ENCODE measurements around the gene ARHGAP23.

Gene ARHGAP23

DNA sequence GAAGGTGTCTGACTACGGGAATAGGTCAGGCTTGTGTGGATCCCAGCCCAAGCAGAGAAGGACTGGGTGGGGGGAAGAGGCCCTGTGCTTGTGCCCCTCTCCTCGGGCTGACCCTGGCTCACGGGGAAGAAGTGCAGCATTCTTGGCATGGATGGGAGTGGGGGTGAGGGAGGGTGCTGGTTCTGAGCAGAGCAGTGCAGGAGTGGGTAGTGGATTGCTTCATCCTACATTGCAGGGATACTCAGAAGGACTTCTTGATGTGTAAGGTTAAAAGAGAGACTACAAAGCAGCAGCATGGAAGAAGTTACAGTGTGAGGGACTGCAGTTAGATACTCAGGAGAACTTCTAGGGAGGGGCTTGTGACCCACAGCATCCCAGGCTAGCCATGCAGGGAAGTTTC lies 2.1 kb downstream of the ARHGAP23 start:
- Histone ChIP-seq H3K27ac (ENCODE audit: low read depth, low read length, poor library complexity, severe bottlenecking) (no peak overlapping the region), H3K9me2 (ENCODE audit: low read depth, low read length) (no peaks in the 10 kb centered on the region), H3K79me2 (ENCODE audit: insufficient read depth, low read length) (no peaks in the 10 kb centered on the region), H3K4me3 (ENCODE audit: low read depth, low read length, poor library complexity, severe bottlenecking) (no peak overlapping the region), H3K27me3 (ENCODE audit: insufficient read depth, low read length) (0 out of 2 replicates have a peak, but pooled peaks cover 5% of the 10 kb centered on the region), H3F3A (ENCODE audit: insufficient read depth, low read length) (no peaks in the 10 kb centered on the region), H2AFZ (ENCODE audit: low read length) (no peak overlapping the region), H3K9ac (ENCODE audit: low read length) (no peak overlapping the region), H4K20me1 (ENCODE audit: insufficient read depth, low read length) (no peaks in the 10 kb centered on the region), H3K4me1 (ENCODE audit: insufficient read depth, low read length, severe bottlenecking) (peaks cover 5% of the 10 kb centered on the region), H3K9me3 (ENCODE audit: low read length) (no peaks in the 10 kb centered on the region), H3K36me3 (ENCODE audit: insufficient read depth, low read length) (no peaks in the 10 kb centered on the region), H3K4me2 (ENCODE audit: low read length) (no peak overlapping the region)
- TF ChIP-seq, protein P1, sequence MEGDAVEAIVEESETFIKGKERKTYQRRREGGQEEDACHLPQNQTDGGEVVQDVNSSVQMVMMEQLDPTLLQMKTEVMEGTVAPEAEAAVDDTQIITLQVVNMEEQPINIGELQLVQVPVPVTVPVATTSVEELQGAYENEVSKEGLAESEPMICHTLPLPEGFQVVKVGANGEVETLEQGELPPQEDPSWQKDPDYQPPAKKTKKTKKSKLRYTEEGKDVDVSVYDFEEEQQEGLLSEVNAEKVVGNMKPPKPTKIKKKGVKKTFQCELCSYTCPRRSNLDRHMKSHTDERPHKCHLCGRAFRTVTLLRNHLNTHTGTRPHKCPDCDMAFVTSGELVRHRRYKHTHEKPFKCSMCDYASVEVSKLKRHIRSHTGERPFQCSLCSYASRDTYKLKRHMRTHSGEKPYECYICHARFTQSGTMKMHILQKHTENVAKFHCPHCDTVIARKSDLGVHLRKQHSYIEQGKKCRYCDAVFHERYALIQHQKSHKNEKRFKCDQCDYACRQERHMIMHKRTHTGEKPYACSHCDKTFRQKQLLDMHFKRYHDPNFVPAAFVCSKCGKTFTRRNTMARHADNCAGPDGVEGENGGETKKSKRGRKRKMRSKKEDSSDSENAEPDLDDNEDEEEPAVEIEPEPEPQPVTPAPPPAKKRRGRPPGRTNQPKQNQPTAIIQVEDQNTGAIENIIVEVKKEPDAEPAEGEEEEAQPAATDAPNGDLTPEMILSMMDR (IDR thresholded peaks at IDR 0.05; ENCODE audit: low read length), result no peak
- TF ChIP-seq EZH2 (IDR thresholded peaks at IDR 0.05; ENCODE audit: borderline replicate concordance, low read length), result no peak

DNA sequence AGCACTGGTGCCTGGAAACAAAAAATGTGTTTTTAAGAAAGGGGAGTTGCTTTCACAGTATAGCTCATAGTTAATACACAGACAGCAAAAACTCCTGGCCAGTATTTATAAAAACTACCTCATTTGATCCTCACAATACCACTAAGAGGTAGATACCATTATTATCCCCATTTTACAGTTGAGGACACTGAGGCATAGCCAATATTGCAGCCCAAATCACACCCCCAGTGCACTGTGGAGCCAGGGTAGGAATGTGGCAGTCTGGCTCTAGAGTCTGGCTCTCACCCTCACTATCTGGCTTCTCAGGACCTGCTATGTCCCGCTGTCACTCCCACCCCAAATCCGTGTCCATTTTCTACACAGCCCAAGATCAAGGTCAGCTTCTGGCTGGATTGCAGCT lies 2.6 kb downstream of the ARHGAP23 start:
- no peaks in the 10 kb centered on the region for H3F3A ChIP-seq (ENCODE audit: insufficient read depth, low read length)
- no peak overlapping the region for H2AFZ ChIP-seq (ENCODE audit: low read length)
- no peaks in the 10 kb centered on the region for H4K20me1 ChIP-seq (ENCODE audit: insufficient read depth, low read length)
- no peak overlapping the region for H3K4me2 ChIP-seq (ENCODE audit: low read length)
- no peak overlapping the region for H3K9ac ChIP-seq (ENCODE audit: low read length)
- 0 out of 2 replicates have a peak, but pooled peaks cover 6% of the 10 kb centered on the region for H3K27me3 ChIP-seq (ENCODE audit: insufficient read depth, low read length)
- no peak overlapping the region for H3K4me3 ChIP-seq (ENCODE audit: low read depth, low read length, poor library complexity, severe bottlenecking)
- no peaks in the 10 kb centered on the region for H3K79me2 ChIP-seq (ENCODE audit: insufficient read depth, low read length)
- no peak overlapping the region for H3K27ac ChIP-seq (ENCODE audit: low read depth, low read length, poor library complexity, severe bottlenecking)
- H3K36me3 ChIP-seq (ENCODE audit: insufficient read depth, low read length), result no peaks in the 10 kb centered on the region
- no peak for TF ChIP-seq EZH2 (IDR thresholded peaks at IDR 0.05; ENCODE audit: borderline replicate concordance, low read length)
- TF ChIP-seq, protein P1 (IDR thresholded peaks at IDR 0.05; ENCODE audit: low read length), result no peak
- no peaks in the 10 kb centered on the region for H3K9me3 ChIP-seq (ENCODE audit: low read length)
- peaks cover 5% of the 10 kb centered on the region for H3K4me1 ChIP-seq (ENCODE audit: insufficient read depth, low read length, severe bottlenecking)
- no peaks in the 10 kb centered on the region for H3K9me2 ChIP-seq (ENCODE audit: low read depth, low read length)

DNA sequence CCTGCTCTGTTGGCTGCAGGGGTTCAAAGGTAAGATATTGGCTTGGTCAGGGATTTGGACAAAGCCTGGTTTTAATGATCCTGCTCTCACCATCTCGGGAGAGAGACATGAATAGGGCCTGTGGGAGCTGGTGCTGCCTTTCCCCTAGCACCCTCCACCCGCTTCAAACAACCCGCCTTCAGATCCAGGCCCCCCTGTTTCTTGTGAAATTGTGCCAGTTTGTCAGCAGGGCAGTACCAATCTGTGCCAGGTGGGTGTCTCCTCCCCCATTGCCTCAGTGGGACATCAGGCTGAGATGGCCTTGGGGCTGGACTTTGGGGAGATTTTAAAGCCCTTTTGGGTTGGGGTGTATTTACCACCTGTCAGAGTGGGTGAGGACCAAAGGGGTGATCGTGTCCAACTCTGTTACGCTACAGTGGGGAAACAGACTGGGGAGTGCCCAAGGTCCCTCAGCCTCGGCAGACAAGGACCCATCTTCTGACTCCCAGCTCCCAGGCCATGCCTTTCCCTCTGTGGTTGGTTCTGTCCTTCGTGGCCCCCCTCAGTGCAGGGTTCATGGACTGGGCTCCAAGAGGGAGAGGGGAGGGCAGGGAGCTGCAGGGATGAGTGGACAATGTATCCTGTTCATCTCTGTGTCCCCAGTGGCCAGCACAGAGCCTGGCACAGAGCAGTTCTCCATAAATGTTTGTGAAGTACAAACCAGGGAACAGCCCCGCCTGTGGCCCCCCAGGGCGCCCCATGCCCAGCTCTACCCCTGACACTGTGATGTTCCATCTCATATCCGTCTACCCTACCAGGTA lies 3.3 kb downstream of the ARHGAP23 start:
- H3K36me3 ChIP-seq (ENCODE audit: insufficient read depth, low read length), result no peaks in the 10 kb centered on the region
- no peak overlapping the region for H3K9ac ChIP-seq (ENCODE audit: low read length)
- H3K4me2 ChIP-seq (ENCODE audit: low read length), result no peak overlapping the region
- H3K27ac ChIP-seq (ENCODE audit: low read depth, low read length, poor library complexity, severe bottlenecking), result no peak overlapping the region
- no peak for TF ChIP-seq EZH2 (IDR thresholded peaks at IDR 0.05; ENCODE audit: borderline replicate concordance, low read length)
- TF ChIP-seq, protein P1 (IDR thresholded peaks at IDR 0.05; ENCODE audit: low read length), result no peak
- no peaks in the 10 kb centered on the region for H3F3A ChIP-seq (ENCODE audit: insufficient read depth, low read length)
- no peaks in the 10 kb centered on the region for H4K20me1 ChIP-seq (ENCODE audit: insufficient read depth, low read length)
- H3K9me3 ChIP-seq (ENCODE audit: low read length), result no peaks in the 10 kb centered on the region
- no peak overlapping the region for H2AFZ ChIP-seq (ENCODE audit: low read length)
- no peaks in the 10 kb centered on the region for H3K79me2 ChIP-seq (ENCODE audit: insufficient read depth, low read length)
- no peaks in the 10 kb centered on the region for H3K9me2 ChIP-seq (ENCODE audit: low read depth, low read length)
- 0 out of 2 replicates have a peak, but pooled peaks cover 6% of the 10 kb centered on the region for H3K27me3 ChIP-seq (ENCODE audit: insufficient read depth, low read length)
- peaks cover 5% of the 10 kb centered on the region for H3K4me1 ChIP-seq (ENCODE audit: insufficient read depth, low read length, severe bottlenecking)
- H3K4me3 ChIP-seq (ENCODE audit: low read depth, low read length, poor library complexity, severe bottlenecking), result no peak overlapping the region

Data from OCI-LY1 (cell line).